ENCODE measurements around the gene FST. TPM values are rescaled to one million over a fixed set of nuclear protein-coding genes. Genes with fewer than 3 reads are reported as not detected.

The FST gene
- total and polyA plus RNA-seq, 2 of the 13 experiments (the other 11 are each of a cell fraction or from before 2014, with no cell fraction given), result 38.6 to 136 TPM

- TF ChIP-seq CSRNP2 (CRISPR knock-in tag; conservative IDR thresholded peaks at IDR 0.05; ENCODE audit: low read depth) (no peak), HNRNPL (IDR thresholded peaks at IDR 0.05; ENCODE audit: low read depth, low read length) (no peak), ZNF792 (CRISPR knock-in tag; IDR thresholded peaks at IDR 0.05) (peak; percentile 97), LBX2 (CRISPR knock-in tag; IDR thresholded peaks at IDR 0.05; ENCODE audit: borderline replicate concordance) (0 out of 2 replicates have a peak, but pooled peaks have one; percentile 34), ZNF724P (CRISPR knock-in tag; IDR thresholded peaks at IDR 0.05; ENCODE audit: borderline replicate concordance) (no peak), DR1 (CRISPR knock-in tag; IDR thresholded peaks at IDR 0.05) (no peak; the same call in 1 of the 2 replicates), ZNF883 (CRISPR knock-in tag; IDR thresholded peaks at IDR 0.05; ENCODE audit: not compliant biosample characterization) (no peak), ARID2 (CRISPR knock-in tag; IDR thresholded peaks at IDR 0.05; ENCODE audit: borderline replicate concordance) (peak; percentile 56; the same call in 1 of the 2 replicates), NCOR1 (IDR thresholded peaks at IDR 0.05; ENCODE audit: borderline replicate concordance, low read length) (peak; percentile 99), ZNF407 (CRISPR knock-in tag; IDR thresholded peaks at IDR 0.05; ENCODE audit: not compliant biosample characterization) (no peak), AKNA (CRISPR knock-in tag; IDR thresholded peaks at IDR 0.05; ENCODE audit: borderline replicate concordance) (0 out of 2 replicates have a peak, but pooled peaks have one; percentile 23)
These were observed 3.6 kb upstream of the FST start (continued) for GRCh38 chr5:53476531-53477480.

All from HepG2 (cell line).